Measurements from ENCODE around the gene RIC1. TPM values are rescaled to one million over a fixed set of nuclear protein-coding genes. Genes with fewer than 3 reads are reported as not detected.
"Not testable (repeated sequence)": the region's sequence is repeated elsewhere in the genome, so short reads cannot be mapped to it uniquely, and the experiment has no call there.

RIC1 gene, protein sequence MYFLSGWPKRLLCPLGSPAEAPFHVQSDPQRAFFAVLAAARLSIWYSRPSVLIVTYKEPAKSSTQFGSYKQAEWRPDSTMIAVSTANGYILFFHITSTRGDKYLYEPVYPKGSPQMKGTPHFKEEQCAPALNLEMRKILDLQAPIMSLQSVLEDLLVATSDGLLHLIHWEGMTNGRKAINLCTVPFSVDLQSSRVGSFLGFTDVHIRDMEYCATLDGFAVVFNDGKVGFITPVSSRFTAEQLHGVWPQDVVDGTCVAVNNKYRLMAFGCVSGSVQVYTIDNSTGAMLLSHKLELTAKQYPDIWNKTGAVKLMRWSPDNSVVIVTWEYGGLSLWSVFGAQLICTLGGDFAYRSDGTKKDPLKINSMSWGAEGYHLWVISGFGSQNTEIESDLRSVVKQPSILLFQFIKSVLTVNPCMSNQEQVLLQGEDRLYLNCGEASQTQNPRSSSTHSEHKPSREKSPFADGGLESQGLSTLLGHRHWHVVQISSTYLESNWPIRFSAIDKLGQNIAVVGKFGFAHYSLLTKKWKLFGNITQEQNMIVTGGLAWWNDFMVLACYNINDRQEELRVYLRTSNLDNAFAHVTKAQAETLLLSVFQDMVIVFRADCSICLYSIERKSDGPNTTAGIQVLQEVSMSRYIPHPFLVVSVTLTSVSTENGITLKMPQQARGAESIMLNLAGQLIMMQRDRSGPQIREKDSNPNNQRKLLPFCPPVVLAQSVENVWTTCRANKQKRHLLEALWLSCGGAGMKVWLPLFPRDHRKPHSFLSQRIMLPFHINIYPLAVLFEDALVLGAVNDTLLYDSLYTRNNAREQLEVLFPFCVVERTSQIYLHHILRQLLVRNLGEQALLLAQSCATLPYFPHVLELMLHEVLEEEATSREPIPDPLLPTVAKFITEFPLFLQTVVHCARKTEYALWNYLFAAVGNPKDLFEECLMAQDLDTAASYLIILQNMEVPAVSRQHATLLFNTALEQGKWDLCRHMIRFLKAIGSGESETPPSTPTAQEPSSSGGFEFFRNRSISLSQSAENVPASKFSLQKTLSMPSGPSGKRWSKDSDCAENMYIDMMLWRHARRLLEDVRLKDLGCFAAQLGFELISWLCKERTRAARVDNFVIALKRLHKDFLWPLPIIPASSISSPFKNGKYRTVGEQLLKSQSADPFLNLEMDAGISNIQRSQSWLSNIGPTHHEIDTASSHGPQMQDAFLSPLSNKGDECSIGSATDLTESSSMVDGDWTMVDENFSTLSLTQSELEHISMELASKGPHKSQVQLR (N-terminal part only)
- 10 to 100 TPM; 21.5 to 62.9 (median 31.0) TPM for total RNA-seq

- peak within 1 kb of the TSS; percentile 90 to 99 (median 97) for H3K27ac ChIP-seq
- DNase-seq (peak; percentile 92 to 98), ATAC-seq (ENCODE audit: low FRiP score in 2 of 2) (peak; percentile 96 to 97)
- peaks cover 34 to 73% (median 55%) of the 10 kb centered on the region in 4 donors for H3K4me1 ChIP-seq
- TF ChIP-seq POLR2AphosphoS5 (IDR thresholded peaks at IDR 0.05) (peak; percentile 89 to 96), EP300 (IDR thresholded peaks at IDR 0.05) (peak in 1 of 4 donors; percentile 15), CTCF (IDR thresholded peaks at IDR 0.05) (peak in 3 of 6 experiments; percentile 16 to 35 (median 26)), POLR2A (IDR thresholded peaks at IDR 0.05) (peak in 3 of 4 donors; percentile 91 to 99 (median 94))
- peak within 1 kb of the TSS; percentile 61 to 98 (median 95) for H3K4me3 ChIP-seq
- peaks cover 0 to 5% (median 0%) of the 10 kb centered on the region in 4 donors for H3K9me3 ChIP-seq
- no peaks in the 10 kb centered on the region for H3K27me3 ChIP-seq
- H3K36me3 ChIP-seq = no peaks in the 10 kb centered on the region
- 0% methylated on average over 7 to 21 of the region's 84 CpGs for WGBS, 2 donors
These were observed at the start of gene RIC1 for GRCh38 chr9:5628530-5629311. TSS of gene RIC1 (plus strand) at chr9:5629107. CDS start at chr9:5629310, 203 bp downstream.

DNA sequence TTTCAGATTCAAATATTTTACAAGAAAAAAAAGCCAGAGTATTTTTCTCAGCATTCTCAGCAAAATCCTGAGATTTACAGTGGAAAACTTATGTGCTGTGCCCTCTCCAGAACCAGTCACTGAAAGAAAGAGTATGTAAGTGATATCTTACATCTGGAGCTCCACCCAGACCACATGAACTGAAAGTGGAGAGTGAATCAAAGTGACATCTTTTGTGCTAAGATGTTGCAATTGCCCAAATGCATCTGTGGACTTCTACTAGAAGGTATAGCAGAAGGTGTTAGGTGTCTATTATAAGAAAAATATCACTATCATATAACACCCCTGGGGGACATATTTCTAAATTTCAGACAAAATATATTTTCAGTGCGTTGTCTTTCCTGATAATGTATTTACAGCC is 49.0 kb upstream of the RIC1 start:
- Histone ChIP-seq H3K36me3 (no peaks in the 10 kb centered on the region), H3K4me3 (no peak overlapping the region), H3K4me1 (peaks cover 0 to 6% (median 5%) of the 10 kb centered on the region in 4 donors), H3K27ac (no peak overlapping the region), H3K9me3 (no peaks in the 10 kb centered on the region), H3K27me3 (no peaks in the 10 kb centered on the region)
- ATAC-seq (ENCODE audit: low FRiP score in 2 of 2) (no peak), DNase-seq (no peak)
- WGBS, 2 donors = 92 to 100% methylated on average over 1 of the region's 1 CpG
- TF ChIP-seq EP300 (IDR thresholded peaks at IDR 0.05) (no peak), CTCF (IDR thresholded peaks at IDR 0.05) (no peak), POLR2AphosphoS5 (IDR thresholded peaks at IDR 0.05) (no peak), POLR2A (IDR thresholded peaks at IDR 0.05) (no peak)

DNA sequence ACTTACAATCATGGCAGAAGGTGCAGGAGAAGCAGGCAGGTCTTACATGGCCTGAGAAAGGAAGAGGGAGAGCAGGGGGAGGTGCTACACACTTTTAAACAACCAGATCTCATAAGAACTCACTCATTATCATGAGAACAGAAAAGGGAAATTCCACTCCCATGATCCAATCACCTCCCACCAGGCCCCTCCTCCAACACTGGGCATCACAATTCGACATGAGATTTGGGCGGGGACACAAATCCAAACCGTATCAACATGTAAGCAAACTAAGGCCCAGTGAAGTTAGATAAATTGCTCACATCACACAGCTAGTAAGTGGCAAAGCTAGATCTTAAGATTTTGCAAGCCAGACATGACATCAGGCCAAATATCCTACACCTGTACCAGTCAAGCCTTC is 48.3 kb upstream of the RIC1 start:
- Histone ChIP-seq H3K4me3 (no peak overlapping the region), H3K27me3 (no peaks in the 10 kb centered on the region), H3K27ac (no peak overlapping the region), H3K9me3 (no peaks in the 10 kb centered on the region), H3K4me1 (peaks cover 0 to 6% (median 5%) of the 10 kb centered on the region in 4 donors), H3K36me3 (no peaks in the 10 kb centered on the region)
- WGBS, 2 donors = 71 to 76% methylated on average over 3 of the region's 3 CpGs
- TF ChIP-seq EP300 (IDR thresholded peaks at IDR 0.05) (no peak), CTCF (IDR thresholded peaks at IDR 0.05) (no peak), POLR2A (IDR thresholded peaks at IDR 0.05) (no peak), POLR2AphosphoS5 (IDR thresholded peaks at IDR 0.05) (no peak)
- DNase-seq (no peak), ATAC-seq (ENCODE audit: low FRiP score in 2 of 2) (no peak)

DNA sequence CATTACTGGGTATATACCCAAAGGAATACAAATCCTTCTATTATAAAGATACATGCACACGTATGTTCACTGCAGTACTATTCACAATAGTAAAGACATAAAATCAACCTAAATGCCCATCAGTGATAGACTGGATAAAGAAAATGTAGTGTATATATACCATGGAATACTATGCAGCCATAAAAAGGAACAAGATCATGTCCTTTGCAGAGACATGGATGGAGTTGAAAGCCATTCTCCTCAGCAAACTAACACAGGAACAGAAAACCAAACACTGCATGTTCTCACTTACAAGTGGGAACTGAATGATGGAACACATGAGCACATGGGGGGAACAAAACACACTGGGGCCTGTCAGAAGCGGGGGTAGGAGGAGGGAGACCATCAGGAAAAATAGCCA is 47.2 kb upstream of the RIC1 start:
- H3K27me3 ChIP-seq; ATAC-seq (ENCODE audit: low FRiP score in 2 of 2); H3K9me3 ChIP-seq; H3K4me3 ChIP-seq; DNase-seq; H3K36me3 ChIP-seq; H3K27ac ChIP-seq: not testable (repeated sequence)
- peaks cover 4 to 10% (median 5%) of the 10 kb centered on the region in 4 donors for H3K4me1 ChIP-seq
- 95 to 97% methylated on average over 2 of the region's 2 CpGs for whole genome bisulfite sequencing, 2 donors

All from upper lobe of left lung (tissue), 6 donors.